GM10847 (cell line): ENCODE data around the gene EBPL.

ENCODE experiments used
- POLR2A ChIP-seq: IDR thresholded peaks from 2 replicates; pipeline ENCODE4 v1.6.1; 2011; ENCODE audit not compliant: insufficient read length; ENCODE audit errors: extremely low read depth

The EBPL gene

GRCh38 chr13:49683489-49683888 lies 7.8 kb downstream of the EBPL start:
- no peak for TF ChIP-seq POLR2A

GRCh38 chr13:49681842-49682435 lies 9.3 kb downstream of the EBPL start:
- no peak for TF ChIP-seq POLR2A

GRCh38 chr13:49679246-49679645 lies 12.0 kb downstream of the EBPL start:
- TF ChIP-seq POLR2A: no peak

GRCh38 chr13:49678191-49678914 lies 12.9 kb downstream of the EBPL start:
- no peak for TF ChIP-seq POLR2A

GRCh38 chr13:49676581-49677298 lies 14.5 kb downstream of the EBPL start:
- TF ChIP-seq POLR2A: no peak

GRCh38 chr13:49670828-49671227 lies 20.5 kb downstream of the EBPL start:
- no peak for TF ChIP-seq POLR2A

GRCh38 chr13:49669735-49670309 lies 21.5 kb downstream of the EBPL start:
- TF ChIP-seq POLR2A: no peak

- TF ChIP-seq POLR2A: no peak
These were observed 23.5 kb downstream of the EBPL start for GRCh38 chr13:49667773-49668172.

GRCh38 chr13:49664606-49665005 lies 26.7 kb downstream of the EBPL start:
- TF ChIP-seq POLR2A: no peak

- TF ChIP-seq POLR2A: no peak
These were observed 34.0 kb downstream of the EBPL start for GRCh38 chr13:49657241-49657641.

GRCh38 chr13:49655906-49656305 lies 35.4 kb downstream of the EBPL start:
- no peak for TF ChIP-seq POLR2A

- TF ChIP-seq POLR2A: no peak
These were observed 37.3 kb downstream of the EBPL start for GRCh38 chr13:49654011-49654410.

- TF ChIP-seq POLR2A: no peak
These were observed 37.8 kb downstream of the EBPL start for GRCh38 chr13:49653478-49653877.

- no peak for TF ChIP-seq POLR2A
These were observed 38.7 kb downstream of the EBPL start for GRCh38 chr13:49652355-49653305.

GRCh38 chr13:49651570-49652354 lies 39.5 kb downstream of the EBPL start:
- TF ChIP-seq POLR2A: no peak

GRCh38 chr13:49649963-49650312 lies 41.3 kb downstream of the EBPL start:
- TF ChIP-seq POLR2A: no peak
